DMS 273 (cell line): ENCODE data around the gene IL25.
A peak's percentile ranks its signal among the peaks of the same experiment; 100 is the strongest.

Experiments
- DNase-seq: peaks from one replicate; lab custom pipeline; 2025; ENCODE audit not compliant: unreplicated experiment; lab: John Stamatoyannopoulos, UW

The IL25 gene

DNA sequence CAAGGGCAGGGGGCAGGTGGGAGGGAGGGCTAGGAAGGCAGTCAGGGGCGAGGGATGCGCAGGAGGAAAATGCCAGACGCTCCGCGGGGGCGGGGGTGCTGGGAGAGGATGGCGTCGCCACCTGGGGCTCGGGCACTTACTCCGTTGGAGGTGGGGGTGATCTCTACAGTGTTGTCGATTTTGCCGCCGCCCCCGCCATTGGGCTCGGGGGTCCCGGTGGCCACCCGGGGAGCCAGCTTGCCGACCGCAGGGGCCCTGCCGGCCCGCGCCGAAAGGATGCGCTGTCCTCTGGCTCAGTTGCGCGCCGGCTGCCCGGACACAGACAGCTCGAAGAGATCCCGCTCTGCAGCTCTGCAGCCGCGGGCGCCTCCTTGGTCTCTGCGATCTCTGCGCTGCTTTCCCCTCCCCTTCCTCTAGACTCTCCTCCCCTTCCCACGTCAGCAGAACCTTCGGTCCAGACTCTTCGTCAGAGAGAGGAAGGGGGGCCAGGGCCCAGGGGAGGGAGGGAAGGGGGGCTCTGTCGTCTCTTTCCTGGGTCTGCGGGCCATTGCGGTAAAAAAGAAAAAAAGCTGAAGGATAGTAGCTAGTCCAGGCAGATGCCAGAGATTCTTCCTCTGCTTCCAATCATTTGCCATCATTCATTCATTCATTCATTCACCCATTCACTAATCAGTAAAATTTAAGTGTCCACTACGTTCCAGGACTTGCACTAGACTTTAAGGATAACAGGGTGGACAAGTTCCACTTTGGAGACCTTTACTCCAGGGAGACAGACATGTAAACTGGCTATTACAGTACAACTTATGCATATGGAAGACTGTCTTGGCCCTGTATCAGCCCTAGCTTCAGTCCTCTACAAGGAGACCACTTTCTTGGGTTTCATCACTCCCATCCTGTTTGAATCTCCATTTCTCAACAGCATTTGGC, 19.8 kb upstream of the IL25 start, which contains the start of gene SLC22A17:
Gene SLC22A17 (minus strand): TSS at position 382 of the 927 bp plus-strand sequence.
- DNase-seq, result peak; percentile 90

DNA sequence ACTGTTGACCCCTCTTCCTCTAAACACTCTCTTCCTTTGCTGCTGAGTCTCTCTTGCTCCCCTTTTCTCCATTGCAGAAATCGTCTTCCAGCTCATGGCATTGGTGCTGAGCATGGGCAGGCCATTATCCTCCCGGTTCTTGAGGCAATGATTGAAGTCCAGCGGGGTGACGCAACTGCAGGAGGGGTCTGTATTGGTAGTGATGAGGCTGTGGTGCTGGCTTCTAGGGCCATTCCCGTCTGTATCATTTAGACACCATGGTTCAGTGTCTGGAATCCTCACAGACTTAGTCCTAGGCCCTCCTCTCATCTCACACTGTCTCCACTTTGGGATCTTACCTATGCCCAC, 19.2 kb upstream of the IL25 start:
- DNase-seq, result no peak

DNA sequence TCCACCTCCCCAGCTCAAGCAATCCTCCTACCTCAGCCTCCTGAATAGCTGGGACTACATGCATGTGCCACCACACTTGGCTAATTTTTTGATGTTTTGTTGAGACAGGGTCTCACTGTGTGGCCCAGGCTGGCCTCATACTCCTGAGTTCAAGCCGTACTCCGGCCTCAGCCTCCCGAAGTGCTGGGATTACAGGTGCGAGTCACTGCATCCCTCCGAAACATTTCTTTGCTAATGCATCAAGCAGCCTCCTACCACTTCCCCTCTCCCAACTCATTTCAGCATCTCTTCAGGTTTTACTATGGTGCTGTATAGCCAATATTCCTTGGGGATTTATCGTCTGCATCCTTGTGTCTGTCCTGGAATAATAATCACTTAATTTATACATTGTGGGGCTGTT, 17.6 kb upstream of the IL25 start:
- DNase-seq, result no peak

DNA sequence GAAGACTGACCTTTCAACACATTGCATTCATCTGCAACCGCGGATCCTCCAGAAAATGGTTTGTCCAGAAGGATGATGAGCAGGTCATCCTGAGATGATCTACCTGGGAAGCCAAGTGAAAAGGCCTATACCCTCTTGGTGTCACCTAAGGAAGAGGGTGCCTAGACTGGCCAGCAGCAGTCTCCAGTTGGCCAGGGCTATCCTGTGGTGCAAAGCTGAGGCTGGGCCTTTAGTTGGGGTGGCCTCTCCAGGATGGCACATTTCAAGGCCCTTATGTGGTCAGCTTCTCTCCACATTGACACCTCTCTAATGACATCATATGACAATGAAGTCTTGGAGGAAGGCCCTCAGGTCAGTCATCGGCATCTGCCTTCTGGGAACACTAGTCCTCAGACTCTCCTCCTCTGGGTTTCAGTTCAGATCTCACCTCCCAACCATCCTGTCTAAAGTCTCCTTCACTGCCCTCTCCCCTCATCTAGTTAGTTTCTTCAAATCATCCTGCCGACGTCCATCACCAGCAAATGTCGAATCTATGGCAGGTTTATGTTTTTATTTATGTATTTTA, 16.7 kb upstream of the IL25 start:
- no peak for DNase-seq

DNA sequence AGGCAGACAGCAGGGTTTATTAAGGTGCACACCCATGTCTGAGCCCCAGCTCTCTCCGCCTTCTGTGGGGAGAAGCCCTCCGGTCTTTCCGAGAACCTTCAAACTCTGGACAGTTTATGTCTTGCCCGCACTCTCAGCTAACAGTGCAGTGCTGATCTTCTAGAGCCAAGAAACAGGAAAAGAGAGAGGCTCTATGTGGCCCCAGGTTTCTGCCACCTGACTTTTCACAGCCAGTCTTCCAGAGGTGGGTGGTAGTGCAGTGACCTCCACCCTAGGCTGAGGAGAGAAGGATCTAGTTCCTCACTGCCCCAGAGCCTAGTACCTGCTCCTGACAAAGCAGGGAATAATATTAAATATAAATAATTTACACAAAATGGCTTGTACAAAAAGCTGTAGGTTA, 15.9 kb upstream of the IL25 start:
- DNase-seq, result no peak

GRCh38 chr14:23357261-23357660, 15.3 kb upstream of the IL25 start:
- DNase-seq, result no peak

GRCh38 chr14:23358042-23358441, 14.6 kb upstream of the IL25 start:
- no peak for DNase-seq

- DNase-seq, result no peak
These were observed 13.9 kb upstream of the IL25 start for GRCh38 chr14:23358553-23359166.

DNA sequence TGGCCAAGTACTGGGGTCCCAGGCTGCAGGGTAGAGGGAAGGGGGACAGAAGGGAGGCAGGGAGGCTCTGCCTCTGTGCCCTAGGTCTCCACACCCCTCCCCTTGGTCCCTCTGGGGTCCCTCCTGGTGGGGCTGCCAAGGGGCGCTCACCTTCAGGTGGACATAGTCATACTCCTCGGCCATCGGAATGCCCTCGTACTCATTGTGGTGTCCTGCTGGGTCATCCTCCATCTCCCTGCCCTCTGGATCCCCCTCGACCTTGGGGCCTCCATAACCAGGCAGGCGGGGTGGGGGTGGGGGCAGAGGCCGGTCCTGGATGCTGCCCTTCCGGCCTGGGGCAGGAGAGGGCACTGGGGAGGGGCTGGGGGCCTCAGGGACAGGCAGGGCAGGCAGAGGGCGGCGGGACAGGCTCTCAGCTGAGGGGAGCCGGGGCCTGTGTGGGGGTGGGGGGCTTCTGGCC, 13.4 kb upstream of the IL25 start:
- no peak for DNase-seq

- no peak for DNase-seq
These were observed 12.7 kb upstream of the IL25 start for GRCh38 chr14:23359722-23360447.

- no peak for DNase-seq
These were observed 12.1 kb upstream of the IL25 start for GRCh38 chr14:23360496-23360895.

GRCh38 chr14:23361320-23361719, 11.3 kb upstream of the IL25 start:
- no peak for DNase-seq

GRCh38 chr14:23361763-23362162, 10.8 kb upstream of the IL25 start:
- DNase-seq, result no peak

DNA sequence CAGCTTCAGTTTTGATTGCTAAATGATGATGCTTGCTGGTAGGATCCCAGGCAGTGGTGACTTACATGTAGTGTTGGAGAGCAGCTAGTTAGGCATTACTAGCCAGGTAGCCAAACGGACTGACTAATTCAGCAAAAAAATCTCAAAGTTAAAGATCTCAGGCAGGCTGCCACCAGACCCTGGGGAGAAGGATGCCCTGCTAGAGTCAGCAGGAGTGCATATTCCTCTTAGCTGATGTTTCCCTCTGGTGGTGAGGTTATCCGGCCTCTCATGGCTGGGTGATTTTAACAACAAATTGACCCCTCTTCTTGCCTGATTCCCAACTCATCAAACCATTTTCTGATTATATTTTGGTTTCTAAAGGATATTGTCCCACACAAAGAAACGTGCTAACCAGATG, 10.4 kb upstream of the IL25 start:
- peak; percentile 36 for DNase-seq

GRCh38 chr14:23364164-23365035, 8.2 kb upstream of the IL25 start:
- DNase-seq, result no peak

GRCh38 chr14:23365036-23365731, 7.4 kb upstream of the IL25 start, which contains the start of gene EFS:
Gene EFS (minus strand): TSS chr14:23365172. CDS start chr14:23365025, 147 bp downstream.
- DNase-seq, result no peak

DNA sequence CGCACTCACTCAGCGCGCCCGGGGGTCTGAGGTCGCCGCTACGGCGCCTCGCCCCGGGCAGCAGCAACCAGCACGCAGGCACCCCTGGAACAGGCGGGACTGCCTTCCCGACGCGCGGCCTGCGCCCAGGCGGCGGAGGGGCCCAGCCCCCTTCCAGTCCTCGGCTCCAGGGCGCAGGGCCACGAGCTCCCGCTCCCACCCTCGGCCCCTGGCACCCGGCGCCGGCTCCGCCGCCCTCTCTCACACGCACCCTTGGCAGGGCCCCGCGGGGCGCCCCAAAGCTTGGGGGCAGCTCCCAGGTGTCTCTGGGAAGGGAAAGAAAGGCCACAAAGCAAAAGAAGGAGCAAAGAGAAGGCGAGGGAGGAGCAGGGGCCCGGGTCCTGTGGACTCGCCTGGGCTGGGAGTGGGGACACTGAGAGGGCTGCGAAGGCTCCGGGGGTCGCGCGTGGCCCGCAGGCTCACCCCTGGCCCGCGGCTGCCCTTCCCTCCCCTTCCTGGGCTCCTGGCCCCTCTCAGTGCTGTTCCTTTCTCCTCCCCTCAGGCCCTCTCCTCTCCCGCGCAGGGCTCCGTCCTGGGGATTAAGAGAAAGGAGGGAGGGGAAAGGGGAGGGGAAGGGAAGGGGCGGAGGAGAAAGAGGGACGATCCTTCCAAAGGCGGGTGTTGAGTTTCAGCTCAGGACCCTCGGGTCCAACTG, 6.7 kb upstream of the IL25 start:
- DNase-seq, result peak; percentile 84

GRCh38 chr14:23366426-23366921, 6.1 kb upstream of the IL25 start:
- peak; percentile 84 for DNase-seq

DNA sequence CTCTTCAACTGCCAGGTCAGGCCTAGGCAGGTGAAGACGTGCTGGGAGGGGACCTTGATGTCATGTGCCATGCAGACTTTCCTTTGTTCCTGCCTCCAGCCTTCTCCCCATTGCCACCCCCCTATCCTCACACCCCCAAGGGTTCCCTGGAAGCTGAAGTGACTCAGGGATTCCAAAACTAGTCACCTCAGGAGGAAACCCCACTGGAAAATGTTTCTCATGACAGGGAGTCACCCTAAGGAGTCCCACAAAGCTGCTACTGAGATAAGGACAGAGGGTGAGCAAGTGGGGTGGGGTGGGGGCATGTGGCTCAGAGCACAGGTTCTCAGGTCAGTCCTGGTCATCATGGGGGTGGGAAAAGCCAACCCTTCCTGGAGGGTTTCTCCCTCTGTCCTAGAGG, 2.4 kb upstream of the IL25 start:
- DNase-seq, result no peak
